ENCODE data around the gene SIRT5.

The SIRT5 gene

DNA sequence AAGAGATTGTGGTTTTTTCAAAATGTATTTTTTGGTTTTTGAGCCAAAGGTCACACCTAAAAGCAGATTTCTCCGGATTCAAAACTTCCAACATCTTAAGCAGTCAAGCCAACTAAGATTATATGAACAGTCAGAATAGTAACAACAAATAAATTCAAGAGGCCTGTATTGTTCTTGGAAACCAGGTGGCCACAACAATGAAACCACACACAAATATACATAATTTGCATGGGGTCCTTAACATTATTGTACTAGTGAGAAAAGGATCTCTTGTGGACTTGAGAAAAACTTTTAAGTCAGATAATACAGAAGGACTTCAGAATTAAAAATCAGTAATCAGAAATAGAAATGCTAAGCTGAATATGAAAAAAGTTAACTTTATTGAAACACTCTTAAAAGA, 81.3 kb downstream of the SIRT5 start:
- H3K4me2 ChIP-seq (ENCODE audit: insufficient read depth, low read length, poor library complexity, severe bottlenecking), result no peak overlapping the region
- no peak for DNase-seq (ENCODE audit: low spot score)
- H2BK12ac ChIP-seq (ENCODE audit: low read length), result no peak overlapping the region
- H4K91ac ChIP-seq (ENCODE audit: low read depth, low read length, poor library complexity), result no peak overlapping the region
- no peaks in the 10 kb centered on the region for H3K27me3 ChIP-seq (ENCODE audit: control insufficient read depth in 3 of 3, insufficient read depth in 3 of 3, low read depth in 1 of 3, low read length in 3 of 3)
- peaks cover 3% of the 10 kb centered on the region for H3K79me1 ChIP-seq (ENCODE audit: low read depth, low read length)
- H3K36me3 ChIP-seq (replicated peaks in 1 of 2; ENCODE audit: control insufficient read depth in 2 of 2, insufficient read depth in 2 of 2, low read length in 2 of 2), result peaks cover 2 to 34% of the 10 kb centered on the region in 2 donors
- H2BK15ac ChIP-seq (ENCODE audit: low read length), result no peak overlapping the region
- no peak overlapping the region for H3K18ac ChIP-seq (ENCODE audit: low read length)
- WGBS, 2 donors (ENCODE audit: extremely low coverage in 2 of 2, insufficient read length in 2 of 2, insufficient replicate concordance in 1 of 2), result no CpG with 5 or more reads among the region's 1 CpG
- no peak overlapping the region for H2BK5ac ChIP-seq (ENCODE audit: low read length)
- no peak overlapping the region for H2AK5ac ChIP-seq (ENCODE audit: low read depth, low read length)
- no peaks in the 10 kb centered on the region for H3K4me1 ChIP-seq (ENCODE audit: control insufficient read depth in 2 of 2, insufficient read depth in 1 of 2, low read depth in 1 of 2, low read length in 2 of 2)
- H3K14ac ChIP-seq (ENCODE audit: low read length), result no peak overlapping the region
- H4K8ac ChIP-seq (ENCODE audit: low read depth, low read length), result no peak overlapping the region
- H3K9me3 ChIP-seq (replicated peaks in 1 of 2; ENCODE audit: control insufficient read depth in 2 of 2, insufficient read depth in 1 of 2, low read depth in 1 of 2, low read length in 2 of 2), result no peaks in the 10 kb centered on the region
- H2AFZ ChIP-seq (ENCODE audit: low read length), result no peak overlapping the region
- no peak overlapping the region for H3K4ac ChIP-seq (ENCODE audit: low read length)
- no peak overlapping the region for H3K27ac ChIP-seq (replicated peaks; ENCODE audit: low read length)
- no peak overlapping the region for H3K23ac ChIP-seq (ENCODE audit: low read depth, low read length, poor library complexity)
- H3K4me3 ChIP-seq (ENCODE audit: low read length in 2 of 2), result no peak overlapping the region
- H2BK120ac ChIP-seq (ENCODE audit: low read depth, low read length), result no peak overlapping the region
- no peak overlapping the region for H3K9ac ChIP-seq (ENCODE audit: low read depth, low read length, poor library complexity)

DNA sequence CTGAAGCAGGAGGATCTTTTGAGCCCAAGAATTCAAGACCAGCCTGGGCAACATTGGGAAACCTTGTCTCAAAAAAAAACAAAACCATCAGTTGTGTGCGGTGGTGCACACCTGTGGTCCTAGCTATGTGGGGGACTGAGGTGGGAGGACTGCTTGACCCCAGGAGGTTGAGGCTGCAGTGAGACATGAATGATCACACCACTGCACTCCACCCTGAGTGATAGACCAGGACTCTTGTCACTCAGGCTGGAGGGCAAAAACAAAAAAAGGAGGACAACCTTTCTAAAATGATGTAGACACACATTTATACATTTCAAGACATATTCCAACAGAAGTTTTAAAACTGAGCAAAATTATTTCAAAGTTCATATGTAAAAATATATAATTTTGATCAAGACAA, 85.9 kb downstream of the SIRT5 start:
- no peaks in the 10 kb centered on the region for H3K27me3 ChIP-seq (ENCODE audit: control insufficient read depth in 3 of 3, insufficient read depth in 3 of 3, low read depth in 1 of 3, low read length in 3 of 3)
- H3K14ac ChIP-seq (ENCODE audit: low read length), result no peak overlapping the region
- no peaks in the 10 kb centered on the region for H3K4me1 ChIP-seq (ENCODE audit: control insufficient read depth in 2 of 2, insufficient read depth in 1 of 2, low read depth in 1 of 2, low read length in 2 of 2)
- no peak overlapping the region for H3K4me2 ChIP-seq (ENCODE audit: insufficient read depth, low read length, poor library complexity, severe bottlenecking)
- H2BK12ac ChIP-seq (ENCODE audit: low read length), result no peak overlapping the region
- H2AK5ac ChIP-seq (ENCODE audit: low read depth, low read length), result no peak overlapping the region
- H2BK5ac ChIP-seq (ENCODE audit: low read length), result no peak overlapping the region
- peaks cover 0 to 14% of the 10 kb centered on the region in 2 donors for H3K36me3 ChIP-seq (replicated peaks in 1 of 2; ENCODE audit: control insufficient read depth in 2 of 2, insufficient read depth in 2 of 2, low read length in 2 of 2)
- no peak overlapping the region for H4K91ac ChIP-seq (ENCODE audit: low read depth, low read length, poor library complexity)
- H4K8ac ChIP-seq (ENCODE audit: low read depth, low read length), result no peak overlapping the region
- no peak overlapping the region for H3K23ac ChIP-seq (ENCODE audit: low read depth, low read length, poor library complexity)
- no peak overlapping the region for H2AFZ ChIP-seq (ENCODE audit: low read length)
- DNase-seq (ENCODE audit: low spot score), result no peak
- H3K9me3 ChIP-seq (replicated peaks in 1 of 2; ENCODE audit: control insufficient read depth in 2 of 2, insufficient read depth in 1 of 2, low read depth in 1 of 2, low read length in 2 of 2), result peaks cover 0 to 16% of the 10 kb centered on the region in 2 donors
- no CpG with 5 or more reads among the region's 1 CpG for WGBS, 2 donors (ENCODE audit: extremely low coverage in 2 of 2, insufficient read length in 2 of 2, insufficient replicate concordance in 1 of 2)
- no peak overlapping the region for H3K27ac ChIP-seq (replicated peaks; ENCODE audit: low read length)
- no peak overlapping the region for H3K9ac ChIP-seq (ENCODE audit: low read depth, low read length, poor library complexity)
- H3K18ac ChIP-seq (ENCODE audit: low read length), result no peak overlapping the region
- no peak overlapping the region for H2BK15ac ChIP-seq (ENCODE audit: low read length)
- H3K79me1 ChIP-seq (ENCODE audit: low read depth, low read length), result peaks cover 3% of the 10 kb centered on the region
- H3K4me3 ChIP-seq (ENCODE audit: low read length in 2 of 2), result no peak overlapping the region
- no peak overlapping the region for H3K4ac ChIP-seq (ENCODE audit: low read length)
- H2BK120ac ChIP-seq (ENCODE audit: low read depth, low read length), result no peak overlapping the region

DNA sequence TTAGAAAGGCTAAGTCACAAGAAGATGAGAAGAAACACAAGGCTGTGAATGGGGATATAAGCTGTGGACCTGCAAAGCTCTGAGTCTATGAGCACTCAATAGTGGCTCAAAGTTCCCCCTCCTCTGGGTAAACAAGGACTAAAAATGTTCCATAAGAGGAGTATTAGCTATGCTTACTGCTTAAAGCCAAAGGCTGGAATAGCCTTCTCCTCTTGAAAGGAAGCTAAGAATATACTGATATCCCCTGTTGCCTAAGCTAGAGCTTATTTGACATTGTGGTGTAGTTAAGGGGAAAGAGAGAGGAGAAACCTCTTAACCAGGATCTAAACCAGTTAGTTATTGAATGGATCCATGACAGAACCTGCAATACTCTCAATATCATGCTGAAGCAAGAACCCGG, 86.5 kb downstream of the SIRT5 start:
- Histone ChIP-seq H4K8ac (ENCODE audit: low read depth, low read length) (no peak overlapping the region), H3K4ac (ENCODE audit: low read length) (no peak overlapping the region), H3K27me3 (ENCODE audit: control insufficient read depth in 3 of 3, insufficient read depth in 3 of 3, low read depth in 1 of 3, low read length in 3 of 3) (no peaks in the 10 kb centered on the region), H2BK12ac (ENCODE audit: low read length) (no peak overlapping the region), H3K4me1 (ENCODE audit: control insufficient read depth in 2 of 2, insufficient read depth in 1 of 2, low read depth in 1 of 2, low read length in 2 of 2) (no peaks in the 10 kb centered on the region), H3K36me3 (replicated peaks in 1 of 2; ENCODE audit: control insufficient read depth in 2 of 2, insufficient read depth in 2 of 2, low read length in 2 of 2) (peaks cover 0 to 9% of the 10 kb centered on the region in 2 donors), H3K79me1 (ENCODE audit: low read depth, low read length) (peaks cover 3% of the 10 kb centered on the region), H2BK120ac (ENCODE audit: low read depth, low read length) (no peak overlapping the region), H3K9ac (ENCODE audit: low read depth, low read length, poor library complexity) (no peak overlapping the region), H2BK5ac (ENCODE audit: low read length) (no peak overlapping the region), H2AFZ (ENCODE audit: low read length) (no peak overlapping the region), H3K14ac (ENCODE audit: low read length) (no peak overlapping the region), H3K18ac (ENCODE audit: low read length) (no peak overlapping the region), H3K9me3 (replicated peaks in 1 of 2; ENCODE audit: control insufficient read depth in 2 of 2, insufficient read depth in 1 of 2, low read depth in 1 of 2, low read length in 2 of 2) (peaks cover 0 to 16% of the 10 kb centered on the region in 2 donors), H3K4me2 (ENCODE audit: insufficient read depth, low read length, poor library complexity, severe bottlenecking) (no peak overlapping the region), H4K91ac (ENCODE audit: low read depth, low read length, poor library complexity) (no peak overlapping the region), H3K27ac (replicated peaks; ENCODE audit: low read length) (no peak overlapping the region), H3K23ac (ENCODE audit: low read depth, low read length, poor library complexity) (no peak overlapping the region), H2AK5ac (ENCODE audit: low read depth, low read length) (no peak overlapping the region), H3K4me3 (ENCODE audit: low read length in 2 of 2) (no peak overlapping the region), H2BK15ac (ENCODE audit: low read length) (no peak overlapping the region)
- no CpG with 5 or more reads among the region's 1 CpG for WGBS, 2 donors (ENCODE audit: extremely low coverage in 2 of 2, insufficient read length in 2 of 2, insufficient replicate concordance in 1 of 2)
- no peak for DNase-seq (ENCODE audit: low spot score)

DNA sequence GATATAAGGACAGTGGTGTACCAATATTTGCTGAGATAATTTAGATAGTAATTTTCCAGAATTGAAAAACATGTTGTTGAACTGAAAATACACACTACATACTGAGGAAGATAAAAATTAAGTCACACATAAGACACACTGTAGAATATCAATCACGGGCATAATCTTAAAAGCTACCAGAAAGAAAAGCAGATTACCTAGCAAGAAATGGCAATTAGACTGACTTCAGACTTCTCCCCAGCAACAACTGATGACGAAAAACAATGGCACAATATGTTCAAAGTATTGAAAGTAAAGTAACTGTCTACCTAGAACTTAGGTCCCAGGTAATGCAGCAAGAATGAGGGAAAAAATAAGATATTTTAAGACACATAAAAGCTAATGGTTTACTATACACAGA, 87.2 kb downstream of the SIRT5 start:
- DNase-seq (ENCODE audit: low spot score), result no peak
- Histone ChIP-seq H2BK12ac (ENCODE audit: low read length) (no peak overlapping the region), H3K4ac (ENCODE audit: low read length) (no peak overlapping the region), H3K14ac (ENCODE audit: low read length) (no peak overlapping the region), H3K9me3 (replicated peaks in 1 of 2; ENCODE audit: control insufficient read depth in 2 of 2, insufficient read depth in 1 of 2, low read depth in 1 of 2, low read length in 2 of 2) (peaks cover 0 to 16% of the 10 kb centered on the region in 2 donors), H3K18ac (ENCODE audit: low read length) (no peak overlapping the region), H3K27me3 (ENCODE audit: control insufficient read depth in 3 of 3, insufficient read depth in 3 of 3, low read depth in 1 of 3, low read length in 3 of 3) (no peaks in the 10 kb centered on the region), H3K4me3 (ENCODE audit: low read length in 2 of 2) (no peak overlapping the region), H3K79me1 (ENCODE audit: low read depth, low read length) (peaks cover 3% of the 10 kb centered on the region), H3K27ac (replicated peaks; ENCODE audit: low read length) (no peak overlapping the region), H3K36me3 (replicated peaks in 1 of 2; ENCODE audit: control insufficient read depth in 2 of 2, insufficient read depth in 2 of 2, low read length in 2 of 2) (peaks cover 0 to 6% of the 10 kb centered on the region in 2 donors), H2BK5ac (ENCODE audit: low read length) (no peak overlapping the region), H2BK15ac (ENCODE audit: low read length) (no peak overlapping the region), H3K4me2 (ENCODE audit: insufficient read depth, low read length, poor library complexity, severe bottlenecking) (no peak overlapping the region), H2BK120ac (ENCODE audit: low read depth, low read length) (no peak overlapping the region), H3K23ac (ENCODE audit: low read depth, low read length, poor library complexity) (no peak overlapping the region), H2AFZ (ENCODE audit: low read length) (no peak overlapping the region), H4K8ac (ENCODE audit: low read depth, low read length) (no peak overlapping the region), H3K9ac (ENCODE audit: low read depth, low read length, poor library complexity) (no peak overlapping the region), H2AK5ac (ENCODE audit: low read depth, low read length) (no peak overlapping the region), H4K91ac (ENCODE audit: low read depth, low read length, poor library complexity) (no peak overlapping the region), H3K4me1 (ENCODE audit: control insufficient read depth in 2 of 2, insufficient read depth in 1 of 2, low read depth in 1 of 2, low read length in 2 of 2) (no peaks in the 10 kb centered on the region)
- WGBS, 2 donors (ENCODE audit: extremely low coverage in 2 of 2, insufficient read length in 2 of 2, insufficient replicate concordance in 1 of 2), result no CpG with 5 or more reads among the region's 2 CpGs
